ENCODE results near the gene CCNQ.

GRCh38 chrX:153601511-153602110 lies 2.7 kb upstream of the CCNQ start:
- TF ChIP-seq CTCF (IDR thresholded peaks at IDR 0.05) (no peak), POLR2A (IDR thresholded peaks at IDR 0.05) (no peak), POLR2AphosphoS5 (IDR thresholded peaks at IDR 0.05) (no peak)
